ENCODE results near the gene KIF25.
"Not testable (repeated sequence)": the region's sequence is repeated elsewhere in the genome, so short reads cannot be mapped to it uniquely, and the experiment has no call there.

Gene KIF25

DNA sequence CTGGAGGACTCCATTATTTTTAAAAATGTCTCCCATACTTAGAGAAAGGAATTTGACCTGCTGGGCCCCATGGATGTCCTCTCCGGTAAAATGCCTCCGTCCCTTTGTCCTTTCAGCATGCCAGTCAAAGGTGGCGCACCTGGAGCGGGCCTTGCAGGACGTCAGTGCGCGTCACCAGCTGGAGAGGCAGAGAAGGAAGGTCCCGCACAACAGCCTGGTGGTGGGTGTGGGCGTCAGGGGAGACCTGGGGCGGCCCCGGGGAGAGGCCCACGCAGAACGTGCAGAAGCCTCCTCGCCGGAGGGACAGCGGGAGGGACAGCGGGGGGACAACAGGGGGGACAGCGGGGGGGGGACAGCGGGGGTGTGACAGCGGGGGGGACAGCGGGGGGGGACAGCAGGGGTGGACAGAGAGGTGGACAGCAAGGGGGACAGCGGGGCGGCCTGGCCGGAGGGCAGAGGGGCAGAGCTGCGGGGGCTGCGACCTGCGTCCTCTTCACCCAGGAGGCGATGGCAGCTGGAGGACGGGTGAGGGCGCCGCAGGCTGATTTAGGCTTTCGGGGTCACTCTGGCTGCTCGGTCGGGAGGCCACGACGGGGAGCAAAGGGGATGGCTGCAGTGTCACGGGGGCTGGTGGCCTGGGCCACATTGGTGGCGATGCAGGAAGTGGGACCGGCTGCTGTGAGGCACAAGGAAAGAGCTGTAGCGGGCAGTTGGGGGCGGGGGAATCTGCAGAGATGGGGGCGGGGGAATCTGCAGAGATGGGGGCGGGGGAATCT is 859 bp upstream of the KIF25 start:
- no peak for DNase-seq

DNA sequence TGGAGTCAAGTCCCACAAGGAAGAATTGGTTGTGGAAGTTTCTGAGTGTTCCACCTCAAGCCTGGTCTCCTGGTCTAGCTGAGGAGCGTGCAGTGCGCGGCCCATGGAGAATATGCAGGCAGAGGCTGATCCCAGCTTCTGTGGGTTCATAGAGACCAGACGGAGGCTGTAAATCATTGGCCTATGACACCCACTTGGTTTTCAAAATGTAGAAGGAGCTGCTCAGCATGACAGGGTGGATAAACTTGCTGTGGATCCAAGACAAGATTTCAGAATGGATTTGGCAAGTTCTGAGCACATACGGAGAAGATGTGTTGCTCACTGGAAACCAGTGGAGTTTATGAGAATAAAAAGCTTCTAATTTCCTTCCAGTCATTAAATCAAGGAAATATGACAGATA is 744 bp downstream of the KIF25 start:
- no peak for DNase-seq

DNA sequence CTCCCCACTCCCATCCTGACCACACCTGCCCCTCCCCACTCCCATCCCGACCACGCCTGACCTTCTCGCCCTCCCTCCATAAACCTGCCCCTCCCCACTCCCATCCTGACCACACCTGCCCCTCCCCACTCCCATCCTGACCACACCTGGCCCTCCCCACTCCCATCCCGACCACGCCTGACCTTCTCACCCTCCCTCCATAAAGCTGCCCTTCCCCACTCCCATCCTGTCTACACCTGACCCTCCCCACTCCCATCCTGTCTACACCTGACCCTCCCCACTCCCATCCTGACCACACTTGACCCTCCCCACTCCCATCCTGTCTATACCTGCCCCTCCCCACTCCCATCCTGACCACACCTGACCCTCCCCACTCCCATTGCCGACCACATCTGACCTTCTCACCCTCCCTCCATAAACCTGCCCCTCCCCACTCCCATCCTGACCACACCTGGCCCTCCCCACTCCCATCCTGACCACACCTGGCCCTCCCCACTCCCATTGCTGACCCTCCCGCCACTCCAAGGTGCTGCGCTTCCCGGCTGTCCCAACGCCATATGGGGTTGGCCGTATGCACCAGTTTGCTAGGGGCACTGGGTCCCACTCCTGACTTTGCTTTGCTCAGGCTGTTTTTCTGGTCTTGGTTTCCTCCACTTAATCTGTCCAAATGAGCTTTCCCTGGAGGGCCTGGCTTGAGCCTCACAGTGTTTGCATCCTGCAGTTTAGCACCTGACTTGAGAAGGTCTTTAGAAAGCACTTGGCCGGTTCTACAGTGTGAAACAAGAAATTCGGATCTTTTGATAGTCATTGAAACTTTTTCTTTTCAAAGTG is 2.9 kb downstream of the KIF25 start:
- DNase-seq: no peak

DNA sequence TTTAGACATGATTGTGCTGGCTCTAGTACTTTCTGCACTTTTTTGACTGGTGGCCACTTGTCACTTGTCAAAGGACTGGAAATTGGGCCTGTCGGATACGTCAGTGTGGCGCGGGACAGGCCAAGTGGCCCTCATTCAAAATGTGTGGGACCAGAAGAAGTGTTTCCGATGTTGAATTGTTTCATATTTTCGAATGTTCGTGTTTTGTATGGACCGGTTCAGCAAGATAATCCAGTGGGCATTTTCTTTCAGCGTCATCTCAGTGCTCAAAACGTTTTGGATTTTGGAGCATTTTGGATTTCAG is 3.5 kb downstream of the KIF25 start:
- no peak for DNase-seq

DNA sequence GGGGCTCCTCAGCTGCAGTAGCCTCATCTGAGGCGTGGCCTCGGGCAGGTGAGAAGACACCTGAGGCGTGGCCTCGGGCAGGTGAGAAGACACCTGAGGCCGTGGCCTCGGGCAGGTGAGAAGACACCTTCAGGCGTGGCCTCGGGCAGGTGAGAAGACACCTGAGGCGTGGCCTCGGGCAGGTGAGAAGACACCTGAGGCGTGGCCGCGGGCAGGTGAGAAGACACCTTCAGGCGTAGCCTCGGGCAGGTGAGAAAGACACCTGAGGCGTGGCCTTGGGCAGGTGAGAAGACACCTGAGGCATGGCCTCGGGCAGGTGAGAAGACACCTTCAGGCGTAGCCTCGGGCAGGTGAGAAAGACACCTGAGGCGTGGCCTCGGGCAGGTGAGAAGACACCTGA is 4.0 kb downstream of the KIF25 start:
- not testable (repeated sequence) for DNase-seq

DNA sequence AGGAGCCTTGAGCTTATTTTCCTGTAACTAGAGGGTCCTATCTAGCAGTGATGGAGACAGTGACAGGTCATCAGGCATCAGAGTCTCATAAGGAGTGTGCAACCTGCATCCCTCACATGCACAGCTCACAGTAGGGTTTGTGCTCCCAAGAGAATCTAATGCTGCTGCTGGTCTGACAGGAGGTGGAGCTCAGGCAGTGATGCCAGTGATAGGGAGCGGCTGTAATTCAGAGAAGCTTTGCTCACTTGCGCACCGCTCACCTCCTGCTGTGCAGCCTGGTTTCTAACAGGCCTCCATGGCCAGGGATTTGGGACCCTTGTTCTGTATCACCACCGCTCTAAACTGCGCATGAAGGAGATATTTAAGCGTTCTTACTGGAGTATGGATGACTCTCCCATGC is 5.3 kb downstream of the KIF25 start:
- DNase-seq: no peak

DNA sequence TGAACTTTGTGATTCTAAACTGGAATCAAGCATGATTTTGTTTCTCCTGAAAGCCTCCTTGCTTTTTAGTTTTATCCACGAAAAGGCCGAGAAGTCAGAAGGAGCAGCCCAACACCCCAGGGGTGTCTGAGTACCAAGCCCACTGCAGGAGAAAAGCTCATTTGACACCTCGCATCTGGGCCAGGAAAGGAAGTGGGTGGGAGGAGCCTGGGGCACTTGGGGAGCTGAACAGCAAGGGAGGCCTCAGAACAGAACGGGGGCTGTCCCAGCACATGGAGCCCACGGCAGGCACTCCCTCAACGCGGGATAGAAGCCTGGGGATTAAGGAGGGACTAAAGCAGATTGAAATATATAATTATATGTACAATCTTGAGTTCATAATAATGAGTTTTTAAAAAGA is 6.6 kb downstream of the KIF25 start:
- no peak for DNase-seq

DNA sequence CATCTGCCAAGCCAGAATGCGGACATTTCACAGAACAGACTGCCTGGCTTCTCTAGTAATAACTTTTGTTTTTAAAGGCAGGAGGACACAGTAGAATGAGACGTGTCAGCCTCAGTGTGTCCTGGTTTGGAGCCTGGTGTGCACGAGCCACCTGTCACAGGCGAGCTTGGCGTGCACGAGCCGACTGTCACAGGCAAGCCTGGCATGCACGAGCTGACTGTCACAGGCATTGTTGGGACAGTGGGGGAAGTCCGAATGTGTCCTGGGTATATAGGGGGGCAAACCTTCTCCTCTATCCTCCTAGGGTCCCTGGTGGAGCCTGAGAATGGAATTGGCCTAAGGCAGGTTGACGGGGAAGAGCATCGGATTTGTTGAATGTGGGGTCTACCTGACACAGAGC is 7.5 kb downstream of the KIF25 start:
- DNase-seq: no peak

DNA sequence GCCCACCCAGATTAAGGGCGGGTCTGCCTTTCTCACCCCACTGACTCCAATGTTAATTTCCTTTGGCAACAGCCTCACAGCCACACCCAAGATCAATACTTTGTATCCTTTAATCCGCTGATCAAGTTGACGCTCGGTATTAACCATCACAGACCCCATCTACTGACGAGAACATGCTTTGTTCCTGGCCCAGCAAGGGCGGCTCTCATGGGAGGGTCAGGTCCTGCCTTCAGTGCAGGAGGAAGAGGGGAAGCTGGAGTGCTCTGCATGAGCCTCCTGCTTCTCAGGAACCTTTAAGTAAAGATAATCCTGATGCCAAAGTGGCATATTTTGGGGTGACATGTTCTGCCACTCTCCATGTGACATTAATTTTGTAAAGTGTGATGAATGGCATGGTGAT is 8.3 kb downstream of the KIF25 start:
- no peak for DNase-seq

DNA sequence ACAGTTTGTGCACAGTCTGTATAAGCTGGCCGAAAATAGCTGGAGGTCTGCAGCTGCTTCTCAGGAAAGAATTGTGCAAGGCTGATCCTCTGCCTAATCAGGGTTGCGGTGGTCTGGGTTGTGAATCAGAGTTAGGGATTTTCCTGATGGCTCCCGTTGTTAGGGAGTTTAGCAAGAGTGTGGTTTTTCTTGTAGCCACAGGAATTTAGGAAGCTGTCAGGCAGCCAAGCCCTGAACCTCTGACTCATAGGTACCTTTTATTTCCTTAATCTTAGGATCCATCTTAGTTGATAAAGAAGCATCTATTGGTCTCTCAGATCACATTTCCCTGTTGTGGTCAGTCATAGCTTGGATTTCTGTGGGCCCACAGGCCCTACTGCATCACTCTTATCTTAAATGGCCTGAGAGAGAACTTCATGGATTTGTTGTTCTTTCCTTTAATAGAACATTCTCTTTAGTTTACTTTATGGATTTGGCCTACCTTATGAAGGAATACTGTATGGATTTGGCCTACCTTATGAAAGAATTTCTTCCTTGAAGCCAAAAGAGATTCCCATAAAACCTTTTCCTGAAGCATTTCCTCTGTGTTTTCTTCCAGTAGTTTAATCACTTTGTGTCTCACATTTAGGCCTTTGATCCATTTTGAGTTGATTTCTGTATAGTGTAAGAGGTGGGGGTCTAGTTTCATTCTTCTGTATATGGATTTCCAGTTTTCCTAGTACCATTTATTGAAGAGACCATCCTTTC is 10.3 kb downstream of the KIF25 start:
- no peak for DNase-seq

DNA sequence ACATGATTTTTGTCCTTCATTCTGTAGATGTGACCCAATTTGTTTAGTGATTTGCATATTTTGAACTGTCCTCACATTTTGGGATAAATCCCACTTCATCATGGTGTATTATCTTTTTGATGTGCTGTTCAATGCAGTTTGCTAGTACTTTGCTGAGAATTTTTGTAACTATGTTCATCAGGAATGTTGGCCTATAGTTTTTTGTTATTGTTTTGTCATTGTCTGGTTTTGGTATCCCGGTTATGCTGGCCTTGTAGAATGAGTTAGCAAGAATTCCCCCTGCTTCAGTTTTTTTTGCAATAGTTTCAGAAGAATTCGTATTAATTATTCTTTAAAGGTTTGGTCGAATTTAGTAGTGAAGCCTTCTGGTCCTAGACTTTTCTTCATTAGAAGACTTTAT is 11.9 kb downstream of the KIF25 start:
- no peak for DNase-seq

DNA sequence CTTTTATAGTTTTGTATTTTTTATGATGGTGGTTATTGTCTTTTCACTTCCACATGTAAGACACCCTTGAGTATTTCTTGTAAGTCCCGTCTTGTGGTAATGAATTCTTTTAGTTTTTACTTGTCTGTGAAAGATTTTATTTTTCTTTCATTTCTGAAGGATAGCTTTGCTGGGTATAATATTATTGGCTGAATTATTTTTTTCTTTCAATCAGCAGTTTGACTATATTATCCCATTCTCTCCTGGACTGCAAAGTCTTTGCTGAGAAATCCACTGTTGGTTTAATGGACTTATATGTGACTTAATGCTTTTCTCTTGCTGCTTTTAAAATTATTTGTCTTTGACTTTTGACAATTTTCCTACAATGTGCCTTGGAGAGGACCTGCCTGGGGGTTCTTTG is 13.8 kb downstream of the KIF25 start:
- DNase-seq: no peak

DNA sequence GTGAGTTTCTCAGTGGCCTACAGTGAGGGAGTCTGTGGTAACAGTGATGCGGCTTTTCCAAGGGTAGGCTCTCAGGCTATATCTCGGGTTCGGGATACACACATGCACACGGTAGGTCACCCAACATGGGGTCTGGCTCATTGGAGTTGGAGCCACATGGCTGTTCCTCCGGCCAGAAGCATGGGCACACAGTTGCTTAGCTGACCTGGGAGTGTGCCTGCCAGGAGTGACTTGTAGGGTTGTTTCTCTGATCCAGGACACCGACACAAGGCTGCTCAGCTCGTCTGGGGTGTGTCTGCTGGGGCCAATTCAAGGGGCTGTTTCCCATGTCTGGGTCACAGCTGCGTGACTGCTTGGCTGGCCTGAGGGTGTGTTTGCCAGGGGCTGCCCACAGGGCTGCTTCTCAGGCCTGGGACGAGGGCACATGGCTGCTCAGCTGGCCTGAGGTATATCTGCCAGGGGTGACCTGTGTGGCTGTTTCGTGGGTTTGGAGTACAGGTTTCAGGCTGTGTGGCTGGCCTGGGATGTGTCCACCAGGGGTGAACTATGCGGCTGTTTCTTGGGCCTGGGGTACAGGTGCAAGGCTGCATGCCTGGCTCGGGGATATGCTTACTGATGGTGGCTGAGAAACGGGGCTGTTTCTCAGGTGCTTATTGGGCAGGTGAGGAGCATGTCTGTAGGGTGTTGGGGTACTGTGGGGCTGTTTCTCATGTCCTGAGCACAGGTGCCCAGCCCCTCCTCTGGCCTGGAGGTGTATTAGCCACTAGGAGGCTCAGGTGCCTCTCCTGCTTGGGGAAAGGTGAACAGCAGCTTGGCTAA is 15.2 kb downstream of the KIF25 start:
- no peak for DNase-seq

DNA sequence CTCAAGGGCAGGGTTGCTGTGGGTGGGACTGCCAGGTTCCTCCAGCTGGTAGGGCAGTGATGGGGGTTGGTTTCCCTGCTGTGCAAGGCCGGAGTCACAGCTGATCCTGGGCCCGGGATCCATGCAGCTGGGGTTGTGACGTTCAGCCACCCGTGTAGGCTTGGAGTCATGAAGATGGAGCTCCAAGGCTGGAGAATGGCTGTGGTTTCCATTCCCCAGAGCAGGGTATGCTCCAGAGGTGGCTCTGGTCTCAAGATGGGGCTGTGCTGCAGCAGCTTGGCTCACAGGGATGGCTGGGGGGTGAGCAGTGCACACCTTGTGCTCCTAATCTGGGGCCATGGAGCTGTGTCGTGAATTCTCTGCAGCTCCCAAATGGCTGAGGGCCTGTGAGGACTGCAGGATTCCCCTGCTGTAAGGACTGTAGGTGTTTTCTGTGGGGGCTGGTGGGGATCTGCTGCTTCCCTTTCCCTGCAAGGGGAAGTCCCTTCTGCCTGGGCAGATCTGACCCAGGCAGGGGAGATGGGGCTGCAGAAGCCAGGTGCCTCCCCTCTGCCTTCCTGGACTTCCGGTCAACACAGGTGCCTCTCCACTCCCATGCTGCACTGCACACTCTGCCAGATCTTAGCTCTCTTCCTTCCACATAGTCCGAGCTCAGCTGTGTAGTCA is 15.9 kb downstream of the KIF25 start:
- DNase-seq: no peak

DNA sequence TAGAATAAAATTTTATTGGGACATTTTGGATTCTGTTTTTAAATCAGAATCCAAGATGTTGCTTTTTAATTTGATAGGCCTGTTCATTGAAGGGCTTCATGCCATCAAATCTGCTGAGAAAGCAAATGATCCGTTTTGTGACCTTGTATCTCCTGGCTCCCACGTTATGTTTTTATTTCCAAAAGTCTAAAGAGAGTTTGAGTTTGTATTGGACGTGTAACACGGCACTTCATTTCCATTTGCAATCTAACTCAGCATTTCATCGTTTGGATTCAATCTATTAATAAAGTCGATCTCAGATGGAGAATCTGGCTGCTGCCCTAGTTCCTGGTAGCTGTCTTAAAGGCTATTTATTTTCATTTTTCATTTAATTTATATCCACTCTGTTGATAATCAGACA is 17.0 kb downstream of the KIF25 start:
- DNase-seq: no peak

DNA sequence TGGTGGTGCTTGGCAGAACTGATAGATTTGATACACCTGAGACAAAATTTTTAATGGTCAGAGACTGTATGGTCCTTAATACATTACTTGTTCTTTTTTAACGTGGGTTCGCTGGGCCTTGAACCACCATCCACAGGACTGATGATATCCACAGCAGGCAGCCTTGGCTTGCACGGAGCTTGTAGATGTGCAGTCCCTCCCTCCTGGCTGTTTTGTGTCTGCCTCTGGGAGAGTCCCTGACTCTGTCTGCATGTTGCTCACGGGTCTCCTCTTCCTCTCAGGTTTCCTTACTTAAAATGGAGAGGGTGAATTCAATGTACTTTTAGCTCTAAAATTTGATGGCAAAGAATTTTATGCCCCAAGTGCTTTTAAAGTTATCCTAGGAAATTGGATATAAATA is 17.5 kb downstream of the KIF25 start:
- no peak for DNase-seq

DNA sequence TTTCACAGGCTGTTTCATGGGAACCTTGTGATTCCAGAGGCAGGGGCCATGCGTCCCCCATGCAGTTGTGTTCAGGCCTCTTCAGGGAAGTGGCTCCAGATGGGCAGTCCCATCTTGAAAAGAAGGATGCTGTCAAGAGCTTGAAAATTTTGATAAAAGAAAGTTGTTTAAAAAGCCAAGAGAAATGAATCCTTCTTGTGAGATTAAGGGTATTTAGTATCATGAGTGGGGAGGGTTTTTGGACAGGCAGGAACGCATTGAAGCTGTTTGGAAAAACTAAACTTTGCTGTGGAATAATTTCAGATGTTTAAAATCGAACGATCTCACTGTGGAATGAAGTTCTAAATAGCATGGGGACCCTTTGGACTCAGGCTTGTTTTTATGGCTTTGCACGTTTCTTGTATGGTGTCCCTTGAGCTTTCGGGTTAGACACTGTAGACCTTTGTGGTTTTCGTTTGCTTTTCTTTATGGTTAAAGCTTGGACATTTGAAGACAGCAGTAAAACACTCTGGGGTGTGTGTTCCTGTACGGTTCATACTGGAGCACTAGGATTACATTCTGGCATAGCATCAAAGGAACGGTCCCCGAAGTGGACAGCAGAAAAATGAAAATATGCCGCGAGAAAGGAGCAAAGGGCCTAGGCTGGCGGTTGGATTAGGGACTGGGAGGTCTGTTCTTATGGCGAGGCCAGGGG is 18.2 kb downstream of the KIF25 start:
- no peak for DNase-seq

DNA sequence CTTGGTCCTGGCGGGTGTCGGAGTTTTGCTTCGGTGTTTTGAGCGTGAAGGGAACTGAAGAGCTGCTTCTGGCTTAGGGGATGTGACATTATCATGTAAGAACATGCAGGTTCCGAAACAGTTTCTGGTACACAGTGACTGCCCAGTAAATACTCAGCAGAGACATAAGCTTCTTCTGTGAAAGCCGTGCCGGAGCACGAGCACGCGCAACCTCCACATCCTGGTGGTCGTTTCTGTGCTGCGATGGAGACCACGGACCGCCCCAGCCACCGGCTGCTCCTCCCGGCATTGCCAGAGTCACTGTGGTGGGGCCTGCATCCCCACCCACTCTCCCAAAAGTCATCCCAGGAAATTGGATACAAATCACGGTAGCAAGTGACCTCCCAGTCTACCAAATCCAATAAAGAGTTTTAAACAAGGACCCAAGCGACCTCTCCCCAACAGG is 18.7 kb downstream of the KIF25 start:
- no peak for DNase-seq

DNA sequence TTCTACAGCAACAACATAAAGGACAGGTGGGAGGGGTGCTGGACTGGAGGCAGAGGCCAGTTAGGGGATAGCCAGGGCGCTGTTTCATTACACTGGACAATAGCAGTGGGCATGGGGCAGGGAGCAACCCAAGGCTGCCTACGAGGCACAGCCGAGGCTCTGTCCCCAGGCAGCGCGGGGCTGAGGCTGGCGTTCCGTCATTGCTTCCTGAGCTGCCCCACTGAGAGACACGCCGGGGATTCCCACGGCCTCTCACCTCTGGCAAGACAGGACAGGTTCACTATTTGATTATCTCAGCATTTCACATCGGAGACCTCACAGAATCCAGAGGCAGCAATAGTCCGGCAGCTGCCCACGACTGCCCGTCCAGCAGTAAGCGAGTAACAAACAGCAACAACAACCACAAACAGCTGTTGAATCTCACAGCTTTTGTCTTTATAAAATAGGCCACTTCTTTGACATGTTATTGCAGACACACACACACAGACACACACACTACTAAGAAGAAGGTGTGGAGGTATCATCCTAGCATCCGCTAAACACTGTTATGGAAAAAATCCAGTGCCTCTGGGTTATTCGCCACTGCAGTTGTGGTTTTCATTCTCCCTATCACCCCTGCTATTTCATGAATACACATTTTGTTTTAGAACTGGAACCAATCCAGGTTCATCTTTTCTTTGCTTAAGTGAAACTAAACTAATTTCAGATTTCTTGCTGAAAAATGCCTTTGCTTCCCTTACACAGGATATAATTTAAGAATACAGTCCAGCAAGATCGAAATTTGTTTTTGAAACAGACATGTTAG is 19.5 kb downstream of the KIF25 start:
- no peak for DNase-seq

DNA sequence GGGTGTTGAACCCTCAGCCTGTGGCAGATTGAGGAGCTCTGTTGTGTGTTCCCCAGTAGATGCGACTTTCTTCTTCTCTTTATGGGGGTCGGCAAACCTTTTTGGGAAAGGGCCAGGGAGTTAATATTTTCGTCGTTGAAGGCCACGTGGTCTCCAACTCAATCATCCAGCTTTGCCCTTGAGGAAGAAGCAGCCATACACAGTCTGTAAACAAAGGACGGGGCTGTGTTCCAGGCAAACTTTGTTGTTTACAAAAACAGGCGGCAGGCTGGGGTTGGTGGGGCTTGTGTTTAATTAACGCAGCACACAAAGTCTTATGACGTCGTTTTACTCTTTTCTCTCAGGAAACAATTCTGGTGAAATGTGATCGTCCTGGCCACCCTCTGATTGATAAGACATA is 20.2 kb downstream of the KIF25 start:
- no peak for DNase-seq

DNA sequence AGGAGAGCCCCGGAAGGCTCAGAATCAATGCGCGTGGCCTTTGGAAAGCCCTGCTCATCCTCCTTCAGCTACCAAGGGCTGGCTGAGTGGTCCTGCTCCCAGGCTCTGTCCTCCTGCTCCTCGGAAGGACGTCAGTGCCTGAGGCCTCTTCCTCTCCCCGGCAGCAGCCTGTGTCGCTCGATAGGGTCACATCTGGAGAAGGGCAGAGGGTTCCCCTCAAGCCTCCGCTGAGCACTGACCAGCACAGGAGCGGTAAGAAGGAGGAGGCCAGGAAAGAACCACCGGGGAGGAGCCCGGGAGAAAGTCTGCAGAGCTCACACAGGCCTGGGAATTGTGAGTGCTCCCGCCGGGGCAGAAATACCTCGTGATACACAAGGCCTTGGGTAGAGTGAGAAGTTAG is 21.2 kb downstream of the KIF25 start:
- no peak for DNase-seq

All from DMS 273 treated with DMSO at 0.1 percent for 48 hours (cell line).